K562 (cell line): ENCODE results near the gene DGCR8. TPM values are rescaled to one million over a fixed set of nuclear protein-coding genes. Genes with fewer than 3 reads are reported as not detected.

ENCODE experiments used
- ATAC-seq: fragments of 200-7000 bp; cut with Tn5 transposase; 3 replicates; pipeline ENCODE4 v1.9.1; 2020; ENCODE audit warnings: moderate library complexity
- BruUV-seq: library from RNA; stranded (reverse); fragments of 400-500 nt; replicated peaks from 2 replicates; lab custom pipeline; 2021; lab: Mats Ljungman, UMichigan
- CTCF ChIA-PET: fragments of 300-600 bp; formaldehyde crosslinking; extraction: SDS; loops from one replicate; lab custom pipeline; 2021; ENCODE audit warnings: low intra/inter-chr PET ratio; lab: Yijun Ruan, JAX
- POLR2A ChIA-PET: fragments of 300-600, 350-650 bp; sonication (Branson Sonifier 250); formaldehyde crosslinking; extraction: SDS; loops from one replicate; lab custom pipeline; 2021; ENCODE audit warnings: antibody characterized with exemption, inconsistent platforms; lab: Yijun Ruan, JAX
- DNase-seq, 4 experiments: peaks; one replicate each; pipeline versions ENCODE4 v3.0.0 to v3.0.0-alpha.2; 2011 to 2018; ENCODE audit warnings: low spot score in 3 of 4, mixed read lengths in 3 of 4; ENCODE audit errors: extremely low read depth in 1 of 4
- FAIRE-seq: peaks from 2 replicates; lab custom pipeline; 2011; peaks lifted over from hg19 to GRCh38; lab: Jason Lieb, UNC
- H2AFZ ChIP-seq: 2 replicates; pipeline ENCODE4 v1.6.0; 2011; ENCODE audit warnings: low read depth, low read length, control low read depth, inconsistent platforms
- H3K27ac ChIP-seq: fragments of 200-600 bp; 3 replicates; pipeline ENCODE4 v1.8.0; 2011; ENCODE audit warnings: low read depth, mild to moderate bottlenecking, control low read depth, inconsistent platforms, low read length, moderate library complexity, mixed read lengths; ENCODE audit errors: extremely low read depth
- H3K27me3 ChIP-seq, 2 experiments: fragments of 300-600 bp in 1 of 2; 2 replicates in 1 of 2; 3 replicates in 1 of 2; pipeline versions ENCODE4 v1.6.0 to v1.8.0; 2011; ENCODE audit warnings: inconsistent platforms in 2 of 2, low read length in 2 of 2, mild to moderate bottlenecking in 1 of 2, mixed read lengths in 1 of 2, moderate library complexity in 1 of 2; ENCODE audit not compliant: control insufficient read depth in 2 of 2, insufficient read depth in 2 of 2
- H3K36me3 ChIP-seq: fragments of 300-600 bp; 3 replicates; pipeline ENCODE4 v1.8.0; 2011; ENCODE audit warnings: mild to moderate bottlenecking, low read length, inconsistent platforms; ENCODE audit not compliant: control insufficient read depth, insufficient read depth
- H3K4me1 ChIP-seq, 2 experiments: fragments of 200-600 bp in 1 of 2; replicated peaks in 1 of 2; 2 replicates in 1 of 2; 3 replicates in 1 of 2; pipeline versions ENCODE4 v1.5.1 to v1.8.0; 2011; ENCODE audit warnings: inconsistent platforms in 2 of 2, low read length in 2 of 2, mild to moderate bottlenecking in 1 of 2, mixed read lengths in 1 of 2, moderate library complexity in 1 of 2; ENCODE audit not compliant: control insufficient read depth in 2 of 2, insufficient read depth in 2 of 2
- H3K4me2 ChIP-seq: 2 replicates; pipeline ENCODE4 v1.6.1; 2011; ENCODE audit warnings: low read length, control low read depth, inconsistent platforms, mixed read lengths; ENCODE audit not compliant: insufficient read depth
- H3K4me3 ChIP-seq: fragments of 200-600 bp; sonication (generic), shearing (Covaris generic); 2 replicates; pipeline ENCODE4 v1.5.1; 2016; ENCODE audit warnings: control low read depth, inconsistent platforms
- H3K79me2 ChIP-seq: fragments of 200-600 bp; 3 replicates; pipeline ENCODE4 v1.8.0; 2011; ENCODE audit warnings: low read length, inconsistent platforms; ENCODE audit not compliant: control insufficient read depth, insufficient read depth
- H3K9ac ChIP-seq, 2 experiments: 2 replicates each; pipeline versions ENCODE4 v1.6.0 to v1.6.1; 2011; ENCODE audit warnings: low read depth in 2 of 2, low read length in 2 of 2, control low read depth in 1 of 2, inconsistent platforms in 1 of 2, mild to moderate bottlenecking in 1 of 2, mixed read lengths in 1 of 2; ENCODE audit not compliant: insufficient read depth in 1 of 2
- H3K9me1 ChIP-seq: one replicate; pipeline ENCODE4 v1.6.0; 2011; ENCODE audit warnings: inconsistent platforms, mild to moderate bottlenecking, low read length, moderate library complexity; ENCODE audit not compliant: control insufficient read depth, insufficient read depth
- H3K9me3 ChIP-seq: replicated peaks from 2 replicates; pipeline ENCODE4 v1.5.1; 2011; ENCODE audit warnings: low read depth, low read length, inconsistent platforms; ENCODE audit not compliant: control insufficient read depth, insufficient read depth
- H4K20me1 ChIP-seq: replicated peaks from 2 replicates; pipeline ENCODE4 v1.6.1; 2011; ENCODE audit warnings: low read length, inconsistent platforms, mixed read lengths; ENCODE audit not compliant: control insufficient read depth, insufficient read depth
- ARID1B ChIP-seq: fragments of 450-650 bp; IDR thresholded peaks from 2 replicates; pipeline ENCODE4 v1.6.1; 2016; ENCODE audit warnings: antibody characterized with exemption, mild to moderate bottlenecking, inconsistent platforms
- CEBPG ChIP-seq, 3 experiments: fragments of 200-800 bp in 1 of 3; sonication (Bioruptor generic) in 1 of 3; sonication (generic) in 1 of 3; formaldehyde crosslinking in 1 of 3; IDR thresholded peaks in 2 of 3; conservative IDR thresholded peaks in 1 of 3; 2 replicates each; pipeline versions ENCODE4 v1.6.1 to v1.8.0; 2016 to 2022; ENCODE audit warnings: missing compliant biosample characterization in 2 of 3, missing genetic modification characterization in 2 of 3, mild to moderate bottlenecking in 1 of 3, missing genetic modification reagents in 1 of 3
- HDAC6 ChIP-seq: IDR thresholded peaks from 2 replicates; pipeline ENCODE4 v1.6.1; 2012; ENCODE audit warnings: low read depth, mild to moderate bottlenecking, control low read depth, inconsistent platforms, low read length, moderate library complexity
- HMGXB4 ChIP-seq: sonication (generic); formaldehyde crosslinking; IDR thresholded peaks from 2 replicates; pipeline ENCODE4 v1.8.1; 2023; ENCODE audit warnings: mild to moderate bottlenecking, missing genetic modification reagents
- MEIS2 ChIP-seq: fragments of 450-650 bp; IDR thresholded peaks from 2 replicates; pipeline ENCODE4 v1.6.1; 2014; ENCODE audit warnings: mild to moderate bottlenecking; ENCODE audit not compliant: partially characterized antibody
- NFYB ChIP-seq: IDR thresholded peaks from 2 replicates; pipeline ENCODE4 v1.6.1; 2011; ENCODE audit warnings: mild to moderate bottlenecking, moderate library complexity; ENCODE audit not compliant: insufficient read length; ENCODE audit errors: extremely low read depth
- NR0B1 ChIP-seq: fragments of 450-650 bp; IDR thresholded peaks from one replicate; pipeline ENCODE4 v1.6.1; 2018; ENCODE audit warnings: mild to moderate bottlenecking, moderate library complexity; ENCODE audit not compliant: partially characterized antibody
- NRF1 ChIP-seq, 2 experiments: fragments of 450-650 bp; IDR thresholded peaks in 1 of 2; conservative IDR thresholded peaks in 1 of 2; 2 replicates each; pipeline ENCODE4 v1.6.1; 2014; ENCODE audit warnings: mild to moderate bottlenecking in 2 of 2
- NUFIP1 ChIP-seq: fragments of 450-650 bp; IDR thresholded peaks from 2 replicates; pipeline ENCODE4 v1.6.1; 2018; ENCODE audit not compliant: partially characterized antibody
- PHF8 ChIP-seq: fragments of 200-600 bp; sonication (generic); IDR thresholded peaks from 2 replicates; pipeline ENCODE4 v1.6.1; 2012; ENCODE audit warnings: mixed run types, mild to moderate bottlenecking, inconsistent platforms, low read length, moderate library complexity, borderline replicate concordance
- TFE3 ChIP-seq: fragments of 450-650 bp; formaldehyde crosslinking; IDR thresholded peaks from 2 replicates; pipeline ENCODE4 v1.4.0; 2020; ENCODE audit warnings: mild to moderate bottlenecking, mixed read lengths
- ZBTB7A ChIP-seq: IDR thresholded peaks from 2 replicates; pipeline ENCODE4 v1.6.1; 2011; ENCODE audit warnings: low read depth, mild to moderate bottlenecking, low read length, moderate library complexity, borderline replicate concordance; ENCODE audit not compliant: control insufficient read depth
- ZKSCAN1 ChIP-seq: fragments of 150-350 bp; IDR thresholded peaks from 2 replicates; pipeline ENCODE4 v1.6.1; 2016; ENCODE audit warnings: low read depth, low read length
- ZNF668 ChIP-seq: fragments of 250-450 bp; sonication (Bioruptor Pico); IDR thresholded peaks from 2 replicates; pipeline ENCODE4 v1.8.0; 2022; ENCODE audit warnings: mild to moderate bottlenecking, inconsistent platforms
- WGBS: fragments of 100-300 bp; shearing (Covaris generic); methylation state at CpG from one replicate; pipeline ENCODE4 v1.1.6; 2016; ENCODE audit warnings: low coverage, mixed read lengths; ENCODE audit not compliant: insufficient coverage; ENCODE audit errors: missing lambda C conversion rate; 5-methylcytosine and 5-hydroxymethylcytosine counted together
- in situ Hi-C: fragments of 300-500 bp; cut with MboI; formaldehyde crosslinking; loops from 4 replicates; pipeline ENCODE4 v1.15.0; 2018; ENCODE audit warnings: inconsistent platforms, mixed read lengths
- intact Hi-C: fragments of 100-400 bp; cut with micrococcal nuclease; formaldehyde crosslinking; loops from 2 replicates; pipeline ENCODE4 v1.14.2; 2022
- polyA plus RNA-seq, 8 experiments: library from polyadenylated mRNA; depleted of rRNA in 4 of 8; stranded (reverse) in 5 of 8; unstranded in 3 of 8; fragments of >200 nt; fragmentation: Nextera tagmentation in 2 of 8; fragmentation: Illumina TruSeq in 1 of 8; extraction: Ambion mirVana in 2 of 8; extraction: Trizol in 1 of 8; gene quantifications; 2 replicates each; pipeline versions ENCODE4 v1.2.1 to v1.2.3, GENCODE V29; 2011 to 2014; ENCODE audit warnings: inconsistent platforms in 1 of 8, missing spikeins in 1 of 8
- total RNA-seq, 7 experiments: library from RNA; depleted of rRNA in 6 of 7; stranded (reverse); fragments of >200 nt in 6 of 7; fragmentation: Illumina TruSeq in 2 of 7; extraction: Trizol in 2 of 7; gene quantifications; 2 replicates each; pipeline versions ENCODE4 v1.2.1 to v1.2.3, GENCODE V29; 2011 to 2021; ENCODE audit warnings: low replicate concordance in 1 of 7

The DGCR8 gene
- total and polyA plus RNA-seq, 9 of the 15 experiments (the other 6 are each of a cell fraction or from before 2014, with no cell fraction given): 5.9 to 144 (median 80.1) TPM

- intact Hi-C loops (no loop called here), in situ Hi-C loops (no loop called here)
- Histone ChIP-seq H2AFZ (no peak overlapping the region), H4K20me1 (peaks cover 65% of the 10 kb centered on the region), H3K4me1 (peaks cover 11 to 63% of the 10 kb centered on the region in 2 experiments; a peak in 4 of 5 replicates), H3K79me2 (peaks cover 48% of the 10 kb centered on the region), H3K9ac (peak overlapping the region in 1 of 2 experiments; percentile 66; a peak in 2 of 4 replicates), H3K27ac (no peak overlapping the region), H3K4me2 (no peak overlapping the region), H3K4me3 (no peak overlapping the region), H3K9me1 (peaks cover 16% of the 10 kb centered on the region), H3K36me3 (peaks cover 82% of the 10 kb centered on the region; the same call in 2 of the 3 replicates), H3K27me3 (no peaks in the 10 kb centered on the region), H3K9me3 (no peaks in the 10 kb centered on the region)
- TF ChIP-seq MEIS2 (peak; percentile 23), NR0B1 (no peak), NRF1 (conservative IDR thresholded peaks at IDR 0.05 in 1 of 2, IDR thresholded peaks at IDR 0.05 in 1 of 2) (no peak), ARID1B (no peak), CEBPG (CRISPR knock-in tag; IDR thresholded peaks at IDR 0.05) (no peak), CEBPG (tag; conservative IDR thresholded peaks at IDR 0.05 in 1 of 2, IDR thresholded peaks at IDR 0.05 in 1 of 2) (no peak), PHF8 (0 out of 2 replicates have a peak, but pooled peaks have one; percentile 3), ZKSCAN1 (no peak), ZNF668 (CRISPR knock-in tag) (no peak), NUFIP1 (no peak), NFYB (peak; percentile 8), TFE3 (CRISPR knock-in tag) (no peak), HDAC6 (peak; percentile 37; the same call in 1 of the 2 replicates), ZBTB7A (0 out of 2 replicates have a peak, but pooled peaks have one; percentile 32), HMGXB4 (CRISPR knock-in tag) (0 out of 2 replicates have a peak, but pooled peaks have one; percentile 20)
- BruUV-seq: no TSS peak
- DNase-seq (no peak), ATAC-seq (no peak), FAIRE-seq (no peak)
- CTCF ChIA-PET: no interaction called here
- POLR2A ChIA-PET: interaction anchor here (0.6 to 6.4 kb wide), 20 partner anchors 8 to 1000 kb away, joined by 3 to 54 read pairs (median 4); partner anchors contain the start of genes TANGO2 and TRMT2A
- WGBS: 87% methylated on average over 10 of the region's 10 CpGs
Measured at GRCh38 chr22:20036084-20036482, 44.0 kb upstream of the DGCR8 start.
